ENCODE results near the gene NUDT4. TPM values are rescaled to one million over a fixed set of nuclear protein-coding genes. Genes with fewer than 3 reads are reported as not detected.

The NUDT4 gene
- total and polyA plus RNA-seq, 2 of the 13 experiments (the other 11 are each of a cell fraction or from before 2014, with no cell fraction given), result 37.3 to 70.1 TPM

DNA sequence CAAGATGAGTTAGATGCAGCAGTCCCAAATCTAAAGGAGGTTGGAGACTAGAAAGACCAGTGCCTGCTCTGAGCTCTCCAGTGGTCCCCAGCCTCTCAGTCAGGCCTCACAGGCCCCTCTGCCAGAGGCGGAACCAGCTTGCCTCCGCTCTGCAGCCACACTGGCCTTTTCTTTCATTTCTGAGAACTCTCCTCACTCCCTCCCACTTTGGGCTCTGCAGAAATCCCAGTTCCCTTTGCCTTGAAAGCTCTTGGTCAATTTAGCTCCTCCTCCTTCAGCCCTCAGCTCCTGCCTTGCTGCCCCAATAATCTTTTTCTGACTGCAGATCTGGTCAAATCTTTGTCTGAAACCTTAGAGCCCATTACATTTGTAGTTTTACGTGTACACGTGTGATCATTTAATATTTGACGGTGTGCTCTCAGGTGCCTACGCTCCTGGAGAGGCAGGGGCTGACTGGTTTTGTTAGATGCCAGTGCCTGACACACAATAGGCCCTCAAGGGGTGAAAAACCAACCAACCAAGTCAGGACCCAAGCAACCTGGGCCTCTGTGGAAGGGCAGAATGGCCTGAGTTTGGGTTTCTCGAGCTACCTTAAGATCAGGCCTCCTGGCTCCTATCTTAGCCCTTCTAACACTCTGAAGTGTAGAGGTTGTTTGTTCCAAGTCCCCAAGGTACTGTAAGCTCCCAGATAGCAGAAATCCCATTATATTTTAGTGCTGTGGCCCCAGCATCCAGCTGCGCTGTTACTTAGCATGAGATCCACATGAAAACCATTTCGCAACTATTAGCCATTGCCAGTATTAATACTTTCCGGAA, 1.1 kb upstream of the NUDT4 start (continued):
- TF ChIP-seq ZNF296 (CRISPR knock-in tag; conservative IDR thresholded peaks at IDR 0.05) (no peak), PHF21A (CRISPR knock-in tag; IDR thresholded peaks at IDR 0.05) (peak; percentile 36), ZNF350 (CRISPR knock-in tag; IDR thresholded peaks at IDR 0.05; ENCODE audit: borderline replicate concordance, low read depth) (no peak), TARDBP (CRISPR knock-in tag; IDR thresholded peaks at IDR 0.05) (peak; percentile 26; the same call in 1 of the 2 replicates), PAWR (CRISPR knock-in tag; IDR thresholded peaks at IDR 0.05; ENCODE audit: borderline replicate concordance) (0 out of 2 replicates have a peak, but pooled peaks have one; percentile 5), MAX (IDR thresholded peaks at IDR 0.05) (0 out of 2 replicates have a peak, but pooled peaks have one; percentile 12), ZFY (CRISPR knock-in tag; IDR thresholded peaks at IDR 0.05) (peak; percentile 41; the same call in 1 of the 2 replicates), BCL6 (CRISPR knock-in tag; IDR thresholded peaks at IDR 0.05) (no peak), ZNF598 (CRISPR knock-in tag; IDR thresholded peaks at IDR 0.05; ENCODE audit: borderline replicate concordance) (no peak), ZNF337 (CRISPR knock-in tag; IDR thresholded peaks at IDR 0.05; ENCODE audit: borderline replicate concordance, low read depth) (no peak), TBX2 (CRISPR knock-in tag; IDR thresholded peaks at IDR 0.05; ENCODE audit: borderline replicate concordance) (0 out of 2 replicates have a peak, but pooled peaks have one; percentile 6), ZNF558 (CRISPR knock-in tag; IDR thresholded peaks at IDR 0.05; ENCODE audit: borderline replicate concordance) (0 out of 2 replicates have a peak, but pooled peaks have one; percentile 12), ASH2L (IDR thresholded peaks at IDR 0.05; ENCODE audit: insufficient read length, low read depth, low read length) (peak; percentile 4), HOXA3 (CRISPR knock-in tag; IDR thresholded peaks at IDR 0.05) (no peak), ARNT (IDR thresholded peaks at IDR 0.05) (no peak), ZBTB44 (CRISPR knock-in tag; IDR thresholded peaks at IDR 0.05) (no peak), GMEB2 (CRISPR knock-in tag; IDR thresholded peaks at IDR 0.05; ENCODE audit: low read depth) (no peak)
- TF ChIP-seq, protein P1, sequence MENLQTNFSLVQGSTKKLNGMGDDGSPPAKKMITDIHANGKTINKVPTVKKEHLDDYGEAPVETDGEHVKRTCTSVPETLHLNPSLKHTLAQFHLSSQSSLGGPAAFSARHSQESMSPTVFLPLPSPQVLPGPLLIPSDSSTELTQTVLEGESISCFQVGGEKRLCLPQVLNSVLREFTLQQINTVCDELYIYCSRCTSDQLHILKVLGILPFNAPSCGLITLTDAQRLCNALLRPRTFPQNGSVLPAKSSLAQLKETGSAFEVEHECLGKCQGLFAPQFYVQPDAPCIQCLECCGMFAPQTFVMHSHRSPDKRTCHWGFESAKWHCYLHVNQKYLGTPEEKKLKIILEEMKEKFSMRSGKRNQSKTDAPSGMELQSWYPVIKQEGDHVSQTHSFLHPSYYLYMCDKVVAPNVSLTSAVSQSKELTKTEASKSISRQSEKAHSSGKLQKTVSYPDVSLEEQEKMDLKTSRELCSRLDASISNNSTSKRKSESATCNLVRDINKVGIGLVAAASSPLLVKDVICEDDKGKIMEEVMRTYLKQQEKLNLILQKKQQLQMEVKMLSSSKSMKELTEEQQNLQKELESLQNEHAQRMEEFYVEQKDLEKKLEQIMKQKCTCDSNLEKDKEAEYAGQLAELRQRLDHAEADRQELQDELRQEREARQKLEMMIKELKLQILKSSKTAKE (CRISPR knock-in tag; IDR thresholded peaks at IDR 0.05; ENCODE audit: borderline replicate concordance), result no peak
- TF ChIP-seq, protein P2, sequence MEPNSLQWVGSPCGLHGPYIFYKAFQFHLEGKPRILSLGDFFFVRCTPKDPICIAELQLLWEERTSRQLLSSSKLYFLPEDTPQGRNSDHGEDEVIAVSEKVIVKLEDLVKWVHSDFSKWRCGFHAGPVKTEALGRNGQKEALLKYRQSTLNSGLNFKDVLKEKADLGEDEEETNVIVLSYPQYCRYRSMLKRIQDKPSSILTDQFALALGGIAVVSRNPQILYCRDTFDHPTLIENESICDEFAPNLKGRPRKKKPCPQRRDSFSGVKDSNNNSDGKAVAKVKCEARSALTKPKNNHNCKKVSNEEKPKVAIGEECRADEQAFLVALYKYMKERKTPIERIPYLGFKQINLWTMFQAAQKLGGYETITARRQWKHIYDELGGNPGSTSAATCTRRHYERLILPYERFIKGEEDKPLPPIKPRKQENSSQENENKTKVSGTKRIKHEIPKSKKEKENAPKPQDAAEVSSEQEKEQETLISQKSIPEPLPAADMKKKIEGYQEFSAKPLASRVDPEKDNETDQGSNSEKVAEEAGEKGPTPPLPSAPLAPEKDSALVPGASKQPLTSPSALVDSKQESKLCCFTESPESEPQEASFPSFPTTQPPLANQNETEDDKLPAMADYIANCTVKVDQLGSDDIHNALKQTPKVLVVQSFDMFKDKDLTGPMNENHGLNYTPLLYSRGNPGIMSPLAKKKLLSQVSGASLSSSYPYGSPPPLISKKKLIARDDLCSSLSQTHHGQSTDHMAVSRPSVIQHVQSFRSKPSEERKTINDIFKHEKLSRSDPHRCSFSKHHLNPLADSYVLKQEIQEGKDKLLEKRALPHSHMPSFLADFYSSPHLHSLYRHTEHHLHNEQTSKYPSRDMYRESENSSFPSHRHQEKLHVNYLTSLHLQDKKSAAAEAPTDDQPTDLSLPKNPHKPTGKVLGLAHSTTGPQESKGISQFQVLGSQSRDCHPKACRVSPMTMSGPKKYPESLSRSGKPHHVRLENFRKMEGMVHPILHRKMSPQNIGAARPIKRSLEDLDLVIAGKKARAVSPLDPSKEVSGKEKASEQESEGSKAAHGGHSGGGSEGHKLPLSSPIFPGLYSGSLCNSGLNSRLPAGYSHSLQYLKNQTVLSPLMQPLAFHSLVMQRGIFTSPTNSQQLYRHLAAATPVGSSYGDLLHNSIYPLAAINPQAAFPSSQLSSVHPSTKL (CRISPR knock-in tag; IDR thresholded peaks at IDR 0.05), result peak; percentile 32; the same call in 1 of the 2 replicates

Measured in HepG2 (cell line).